Stimulated activated CD4-positive, alpha-beta T cell treated with anti-CD3 and anti-CD28 coated beads, Interleukin-12 subunit alpha, Interleukin-12 subunit beta, amount 100 ng/mL, for 4 hours (primary cell): Measurements from ENCODE around the gene CPB1.

Source experiments
- DNase-seq: peaks from one replicate; pipeline ENCODE4 v3.0.0-alpha.2; 2020

The CPB1 gene

GRCh38 chr3:148839805-148840204 is 12.2 kb downstream of the CPB1 start:
- DNase-seq: no peak

DNA sequence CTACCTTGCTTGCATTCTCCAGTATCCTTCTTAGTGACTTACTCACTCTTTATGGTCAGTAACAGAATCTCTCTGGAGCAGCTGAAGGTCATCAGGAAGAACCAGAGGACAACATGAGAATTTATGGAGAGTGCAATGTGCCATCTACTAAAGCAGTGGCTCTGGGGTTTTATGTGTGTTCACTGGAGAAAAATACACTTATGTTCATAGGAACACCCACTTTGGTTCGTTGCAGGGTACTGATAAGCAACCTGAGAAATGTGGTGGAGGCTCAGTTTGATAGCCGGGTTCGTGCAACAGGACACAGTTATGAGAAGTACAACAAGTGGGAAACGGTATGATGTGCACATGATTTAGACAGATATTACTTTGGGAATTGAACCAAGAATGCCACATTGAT is 12.8 kb downstream of the CPB1 start:
- DNase-seq: no peak

DNA sequence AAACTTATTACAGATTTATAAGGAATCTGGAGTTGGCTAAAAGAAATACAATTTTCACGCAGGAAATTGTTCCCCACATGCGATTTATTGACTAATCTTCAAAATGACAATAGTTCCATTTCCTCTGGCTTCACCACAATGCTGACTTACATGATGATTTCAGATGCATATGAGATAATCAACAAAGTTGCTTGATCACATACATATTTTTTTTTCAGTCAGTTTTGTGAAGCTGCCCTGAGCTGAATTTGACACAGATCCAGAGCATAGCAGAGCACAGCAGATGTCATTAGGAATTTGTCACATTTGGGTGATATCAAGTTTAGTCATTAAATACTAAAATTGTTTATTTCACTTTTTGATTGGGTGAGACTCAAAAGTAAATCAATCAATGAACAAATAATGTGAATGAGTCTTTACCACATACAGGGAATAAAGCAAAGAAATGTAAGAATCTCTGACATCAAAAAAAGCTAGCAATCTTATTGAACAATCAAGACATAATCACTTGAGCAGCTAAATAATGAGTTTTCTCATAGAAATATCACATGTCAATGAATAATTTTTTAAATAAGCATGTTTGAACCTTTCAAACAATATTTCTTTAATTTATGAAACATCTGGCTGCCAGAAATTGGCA is 18.3 kb downstream of the CPB1 start:
- no peak for DNase-seq

- DNase-seq: no peak
Observed at GRCh38 chr3:148847351-148847750, 19.7 kb downstream of the CPB1 start.

DNA sequence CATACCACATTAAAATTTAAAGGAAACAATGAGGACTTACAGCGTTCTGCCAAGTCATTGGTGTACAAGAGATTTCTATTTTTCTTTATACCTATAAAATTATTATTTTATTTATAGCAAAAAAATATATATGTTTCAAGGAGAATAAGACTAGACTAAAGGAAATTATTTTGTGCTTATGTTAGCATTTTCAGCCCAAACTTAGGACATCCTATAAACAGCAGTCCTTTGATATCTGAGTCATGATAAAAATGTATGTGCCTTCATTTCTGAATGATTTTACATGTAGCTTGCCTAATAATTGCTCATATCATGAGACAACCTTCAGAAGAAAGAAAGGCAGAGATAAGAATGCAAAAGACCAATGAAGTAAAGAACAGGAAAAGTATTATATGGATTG is 20.8 kb downstream of the CPB1 start:
- no peak for DNase-seq

GRCh38 chr3:148852271-148852992 is 24.8 kb downstream of the CPB1 start:
- no peak for DNase-seq

- no peak for DNase-seq
Observed at GRCh38 chr3:148853076-148853475, 25.5 kb downstream of the CPB1 start.

- DNase-seq: no peak
Observed at GRCh38 chr3:148854061-148854460, 26.4 kb downstream of the CPB1 start.

- no peak for DNase-seq
Observed at GRCh38 chr3:148856384-148856783, 28.8 kb downstream of the CPB1 start.

- no peak for DNase-seq
Observed at GRCh38 chr3:148857316-148857715, 29.7 kb downstream of the CPB1 start.

DNA sequence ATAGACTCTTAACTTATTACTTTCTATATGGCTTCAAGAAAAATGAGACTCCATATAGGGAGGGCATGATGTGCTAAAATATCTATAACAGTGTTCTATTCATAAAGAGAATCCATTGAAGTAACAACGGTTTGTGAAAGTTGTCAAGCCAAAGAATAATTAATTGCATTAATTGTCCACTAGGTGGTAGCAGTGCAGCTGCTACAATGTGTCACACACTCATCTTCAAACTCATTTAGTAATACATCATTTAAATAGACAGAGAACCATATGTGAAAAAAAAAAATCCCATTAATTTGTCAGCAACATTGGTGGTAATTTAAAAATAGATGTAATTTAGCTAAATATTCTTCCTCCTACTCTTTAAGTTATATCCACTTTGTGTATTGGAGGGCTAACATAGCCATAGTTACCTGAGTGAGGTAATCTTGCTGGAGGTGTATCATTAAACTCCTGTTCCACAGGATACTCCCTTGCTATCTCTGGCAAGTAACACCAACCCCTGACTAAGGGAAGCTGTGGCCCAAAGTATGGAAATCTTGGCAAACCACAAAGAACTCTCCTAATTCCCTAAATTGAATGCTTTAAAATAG is 33.8 kb downstream of the CPB1 start:
- no peak for DNase-seq

DNA sequence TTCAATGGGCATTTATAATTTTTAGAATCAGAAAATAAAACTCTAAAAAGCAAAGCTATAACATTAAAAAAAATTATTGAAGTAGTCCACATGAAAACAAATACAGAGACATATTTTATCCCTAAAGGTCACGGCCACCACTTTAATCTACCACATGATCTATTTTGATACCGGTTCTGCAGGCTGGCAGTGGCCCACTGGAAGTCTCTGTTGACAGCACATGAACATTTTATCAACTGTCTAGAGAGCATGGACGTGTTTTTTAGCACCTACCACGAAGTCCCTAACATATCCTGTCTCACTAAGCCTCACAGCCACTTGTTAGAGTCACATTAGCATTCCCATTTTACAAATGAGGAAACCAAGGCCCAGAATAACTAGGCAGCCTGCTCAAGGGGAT is 35.7 kb downstream of the CPB1 start:
- no peak for DNase-seq

DNA sequence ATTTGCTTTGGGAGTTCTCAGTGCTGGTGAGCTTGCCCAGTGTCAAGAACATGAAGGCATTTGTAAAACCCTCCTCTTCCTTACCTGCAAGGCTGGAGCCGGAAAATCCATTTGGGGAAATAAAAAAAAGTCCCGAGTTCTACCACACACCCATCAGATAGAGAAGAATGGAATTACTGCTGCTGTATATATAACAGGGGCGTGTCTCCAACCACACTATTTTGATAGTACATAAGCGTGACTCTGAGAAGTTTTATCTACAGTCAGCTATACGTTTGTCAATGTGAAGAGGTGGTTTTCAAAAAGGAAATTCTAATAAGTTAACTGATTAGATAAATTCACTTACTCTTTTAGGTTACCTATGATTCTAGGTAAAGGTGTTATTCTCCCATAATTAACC is 36.2 kb downstream of the CPB1 start:
- DNase-seq: no peak

GRCh38 chr3:148865049-148865448 is 37.4 kb downstream of the CPB1 start, which contains the start of gene CPA3:
CPA3 (plus strand) TSS chr3:148865296; CDS start chr3:148865308, 12 bp downstream.
- no peak for DNase-seq

DNA sequence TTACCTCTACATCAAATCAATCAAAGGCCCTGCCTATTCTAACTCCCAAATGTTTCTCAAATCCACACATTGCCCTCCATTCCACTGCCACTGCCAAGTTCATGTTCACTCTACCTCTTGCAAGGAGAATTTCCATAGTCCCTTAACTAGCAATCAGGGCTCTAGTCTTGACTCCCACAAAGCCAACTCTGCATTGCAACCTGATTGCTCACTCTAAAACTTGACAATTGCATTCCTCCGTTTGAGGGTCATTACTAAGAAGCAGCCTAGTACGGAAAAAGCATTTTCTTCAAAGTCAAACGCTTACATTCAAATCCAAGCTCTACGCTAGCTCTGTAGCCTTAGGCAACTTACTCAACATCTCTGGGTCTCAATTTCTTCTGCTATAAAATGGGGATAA is 38.6 kb downstream of the CPB1 start:
- DNase-seq: no peak

DNA sequence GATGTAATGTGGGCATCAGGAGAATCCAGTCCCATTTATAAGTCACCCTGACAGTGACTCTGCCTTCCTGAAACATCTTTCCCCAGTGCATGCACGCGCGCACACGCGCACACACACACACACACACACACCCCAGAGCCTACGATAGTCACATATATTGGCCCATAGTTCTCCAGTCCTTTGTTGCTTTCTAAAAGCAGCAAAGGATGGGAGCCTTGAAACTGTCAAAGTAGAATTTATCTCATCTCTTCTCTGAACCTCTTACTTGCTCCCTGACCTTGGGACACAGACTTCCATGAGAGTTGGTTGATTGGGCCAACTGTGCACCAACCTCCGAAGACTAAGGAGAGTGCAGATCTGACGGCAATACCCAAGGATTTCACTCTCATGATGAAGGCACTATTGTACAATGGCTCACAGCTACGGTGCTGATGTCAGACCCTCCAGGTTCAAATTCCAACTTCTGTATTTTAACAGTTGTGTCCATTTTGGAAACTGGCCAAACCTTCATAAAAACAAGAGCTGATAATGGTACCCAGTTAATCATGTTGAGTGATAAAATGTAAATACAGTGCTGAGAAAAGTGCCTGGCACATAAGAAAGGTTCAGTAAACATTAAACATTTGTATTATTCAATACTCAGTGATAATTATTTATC is 45.8 kb downstream of the CPB1 start:
- no peak for DNase-seq

GRCh38 chr3:148873977-148874376 is 46.4 kb downstream of the CPB1 start:
- no peak for DNase-seq

DNA sequence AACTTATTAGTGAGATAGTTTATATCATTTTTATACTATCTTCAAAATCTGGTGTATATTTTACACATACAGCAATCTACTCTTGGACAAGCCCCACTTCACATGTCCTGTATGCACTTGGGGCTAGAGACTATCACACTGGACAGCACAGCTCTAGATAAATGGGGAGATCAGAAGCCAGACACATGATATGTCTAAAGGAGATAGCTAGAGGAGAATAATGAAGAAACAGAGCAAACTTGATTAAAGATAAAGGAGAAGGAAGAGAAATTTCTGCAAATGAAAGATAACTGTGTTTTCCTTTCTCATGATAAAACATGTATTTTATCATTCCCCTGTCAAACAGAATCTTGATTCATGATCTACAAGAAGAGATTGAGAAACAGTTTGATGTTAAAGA is 50.5 kb downstream of the CPB1 start:
- DNase-seq: no peak

- no peak for DNase-seq
Observed at GRCh38 chr3:148879256-148879655, 51.6 kb downstream of the CPB1 start.

DNA sequence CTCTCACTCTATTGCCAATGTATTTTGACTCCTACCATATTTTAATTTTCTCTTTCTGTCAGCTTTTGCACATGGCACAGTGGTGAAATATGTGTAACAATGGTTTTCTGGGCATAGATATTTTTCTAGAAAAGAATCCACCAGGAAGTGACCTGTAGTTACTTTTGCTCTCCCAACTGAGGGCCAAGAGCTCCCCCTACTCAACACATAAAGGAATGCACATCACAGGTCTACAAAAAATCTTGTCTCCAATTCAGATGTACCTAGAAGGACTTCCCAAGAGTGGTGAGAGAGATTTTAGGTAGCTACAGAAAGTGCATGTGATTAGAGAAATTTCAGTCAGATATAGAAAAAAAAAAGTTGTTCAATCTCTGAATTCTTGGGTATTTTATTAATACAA is 53.1 kb downstream of the CPB1 start:
- DNase-seq: no peak

- DNase-seq: no peak
Observed at GRCh38 chr3:148881286-148881685, 53.7 kb downstream of the CPB1 start.

DNA sequence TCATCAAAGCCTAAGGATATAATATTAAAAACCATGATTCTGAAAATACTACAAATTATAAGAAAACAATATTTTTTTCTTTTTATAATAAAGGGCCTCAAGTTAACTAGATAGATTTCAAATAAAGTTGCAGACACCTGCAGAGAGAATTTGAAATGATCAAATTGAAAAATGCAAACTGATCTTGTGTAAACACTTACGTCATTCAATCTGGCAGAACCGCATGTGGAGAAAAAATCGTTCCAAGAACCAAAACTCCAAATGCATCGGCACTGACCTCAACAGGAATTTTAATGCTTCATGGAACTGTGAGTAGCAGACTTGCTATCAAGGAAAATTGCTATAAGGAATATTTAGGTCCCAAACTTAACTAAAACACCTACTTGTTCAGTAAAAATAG is 54.7 kb downstream of the CPB1 start:
- DNase-seq: no peak

DNA sequence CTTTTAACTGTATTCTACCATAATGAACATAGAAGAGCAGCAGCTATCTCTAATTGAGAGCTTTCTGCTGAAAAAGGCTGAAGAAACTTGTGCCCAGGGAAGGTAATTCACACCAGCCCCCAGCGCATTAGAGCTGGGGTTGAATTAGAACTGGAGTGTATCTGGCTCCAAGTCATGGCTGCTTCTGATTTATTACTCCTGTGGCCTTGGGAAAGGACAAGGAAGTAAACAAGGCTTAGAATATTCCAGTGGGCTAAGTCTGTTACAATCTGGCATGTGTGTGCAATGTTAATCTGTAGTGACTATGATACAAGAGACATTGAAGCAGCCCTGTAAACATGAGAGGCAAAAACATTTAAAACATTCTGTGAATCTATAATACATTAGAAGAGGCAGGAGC is 55.6 kb downstream of the CPB1 start:
- no peak for DNase-seq

DNA sequence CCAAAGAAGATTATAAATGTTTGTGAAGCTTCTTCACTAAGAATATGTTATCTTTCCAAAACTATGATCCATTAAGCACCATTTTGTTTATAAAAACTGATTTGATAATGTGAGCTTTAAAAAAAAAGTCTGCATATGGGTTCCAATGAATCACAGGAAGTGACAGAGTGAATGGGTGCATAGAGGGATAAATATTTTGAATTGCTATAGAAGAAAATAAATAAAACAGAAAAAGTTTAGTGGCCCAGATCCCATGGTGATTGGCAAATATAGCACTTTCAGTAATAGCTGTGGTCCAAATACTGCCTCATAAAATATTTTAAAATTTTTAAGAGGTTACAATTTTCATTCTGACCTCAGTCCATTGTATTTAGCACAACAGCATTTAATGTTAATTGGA is 56.6 kb downstream of the CPB1 start:
- no peak for DNase-seq
